ENCODE results near the gene EPB41. TPM values are rescaled to one million over a fixed set of nuclear protein-coding genes. Genes with fewer than 3 reads are reported as not detected.
"Not testable (repeated sequence)": the region's sequence is repeated elsewhere in the genome, so short reads cannot be mapped to it uniquely, and the experiment has no call there.

The EPB41 gene
- total RNA-seq (100 to 1,000 TPM; 300 to 328 TPM), polyA plus RNA-seq (10 to 100 TPM; 84.1 to 99.9 (median 92.9) TPM), total RNA-seq (158 to 654 (median 435) reads per million in 6 experiments)

DNA sequence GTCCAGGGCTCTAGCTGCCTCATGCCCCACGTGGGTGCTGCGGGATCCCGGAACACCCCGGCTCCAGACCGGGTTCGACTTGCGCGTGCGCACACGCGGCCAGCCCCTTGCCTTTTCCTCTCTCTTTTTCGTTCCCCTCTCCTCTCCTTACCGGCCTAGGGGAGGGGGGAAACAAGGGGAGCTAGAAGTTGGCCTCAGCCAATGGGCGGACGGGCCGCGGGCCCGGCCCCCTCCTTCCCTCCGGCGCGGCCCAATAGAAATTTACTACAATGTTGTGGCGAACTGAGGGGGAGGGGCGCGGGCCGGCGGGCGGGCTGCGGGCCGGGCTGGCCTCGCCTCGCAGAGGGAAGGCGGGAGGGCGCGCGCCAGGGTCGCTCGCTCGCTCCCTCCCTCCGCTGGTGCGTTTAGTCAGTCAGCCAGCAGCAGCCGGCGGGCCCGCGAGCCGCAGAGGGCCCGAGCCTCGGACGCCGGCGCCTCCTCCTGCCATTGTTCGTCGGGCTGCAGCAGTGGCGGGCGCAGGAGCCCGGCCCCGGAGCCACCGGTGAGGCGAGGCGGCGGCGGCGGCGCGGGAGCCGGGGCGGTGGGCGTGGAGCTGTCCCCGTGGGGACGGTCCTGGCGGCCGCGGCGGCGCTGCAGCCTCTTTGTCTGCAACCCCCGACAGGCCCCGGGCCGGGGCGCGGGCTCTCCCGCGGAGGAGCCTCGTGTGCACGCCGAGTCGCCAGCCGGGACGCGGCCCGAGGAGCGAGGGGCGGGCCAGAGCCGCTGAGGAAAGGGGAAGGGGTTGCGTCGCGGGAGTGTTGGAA, at the start of gene EPB41:
TSS of gene EPB41 (plus strand) at position 342 of the 803 bp plus-strand sequence. CDS start 72,869 bp downstream, outside the sequence.
- Mint-ChIP-seq H3K36me3 (peaks cover 0 to 5% (median 0%) of the 10 kb centered on the region in 3 donors), H3K27ac (peak within 1 kb of the TSS; percentile 89 to 99 (median 98)), H3K4me1 (peaks cover 27 to 52% (median 46%) of the 10 kb centered on the region in 4 donors), H3K27me3 (no peaks in the 10 kb centered on the region), H3K4me3 (peak within 1 kb of the TSS; percentile 89 to 100 (median 99)), H3K9me3 (no peaks in the 10 kb centered on the region)
- peak; percentile 84 to 94 (median 88) for DNase-seq
- POLR2A ChIA-PET, result interaction anchor here (0.5 to 4.7 kb wide), 25 partner anchors 11 to 545 kb away, joined by 3 to 61 read pairs (median 4); partner anchors contain the start of genes PHACTR4, SRSF4 and TAF12
- ATAC-seq, result peak; percentile 81 to 82

DNA sequence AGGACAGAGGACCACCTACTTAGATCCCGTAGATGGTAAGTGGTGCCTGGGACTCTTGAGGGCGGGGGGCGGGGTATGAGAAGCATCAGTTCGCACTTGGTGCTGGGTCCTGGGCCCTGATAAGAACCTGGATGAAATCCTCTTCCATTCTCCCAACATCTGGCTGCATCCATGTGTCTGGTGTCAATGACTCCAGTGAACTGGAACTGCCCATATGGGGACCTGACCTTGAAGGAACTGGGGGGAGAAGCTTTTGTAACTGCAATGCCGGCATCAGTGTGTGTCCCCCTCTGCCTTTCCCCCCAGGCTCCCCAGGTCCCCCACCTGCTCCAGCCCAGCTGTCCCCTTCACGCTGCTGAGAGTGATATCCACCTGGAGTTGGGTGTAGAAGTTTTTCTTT, 49.7 kb upstream of the EPB41 start:
- Mint-ChIP-seq H3K27me3 (peaks cover 0 to 8% (median 2%) of the 10 kb centered on the region in 5 donors), H3K36me3 (no peaks in the 10 kb centered on the region), H3K4me1 (peaks cover 0 to 1% (median 0%) of the 10 kb centered on the region in 4 donors), H3K27ac (no peak overlapping the region), H3K9me3 (no peaks in the 10 kb centered on the region), H3K4me3 (no peak overlapping the region)
- ATAC-seq (no peak), DNase-seq (no peak)
- POLR2A ChIA-PET, result no interaction called here

DNA sequence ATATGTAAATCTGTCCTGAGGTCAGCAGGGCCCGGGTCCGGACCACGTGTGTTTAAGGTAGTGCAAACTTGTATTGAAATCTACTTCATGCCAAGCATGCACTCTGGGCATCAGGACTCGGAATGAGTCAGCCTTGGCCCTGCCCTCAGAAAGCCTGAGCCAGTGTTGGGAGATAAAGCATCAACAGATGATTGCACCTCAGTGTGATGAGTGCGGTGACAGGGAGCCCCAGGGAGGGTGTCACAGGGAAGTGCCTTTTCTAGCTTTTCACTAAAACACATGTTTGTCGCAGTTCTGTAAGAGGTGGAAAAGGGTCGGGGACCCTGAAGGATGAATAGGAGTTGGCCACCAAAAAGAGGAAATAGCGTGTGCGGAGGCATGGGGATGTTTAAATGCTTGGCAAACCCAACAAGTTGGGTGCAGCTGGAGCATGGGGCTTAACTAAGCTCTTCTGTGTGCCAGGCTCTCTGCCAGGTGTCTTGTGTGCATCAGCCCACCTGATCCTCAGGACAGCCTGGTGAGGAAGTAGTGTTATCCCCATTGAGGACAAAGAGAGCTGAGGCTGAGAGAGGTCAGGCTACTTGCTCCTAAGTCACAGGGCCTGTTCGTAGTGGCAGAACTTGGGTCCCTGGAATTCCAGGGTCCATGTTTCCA, 48.2 kb upstream of the EPB41 start:
- H3K4me3 Mint-ChIP-seq, result no peak overlapping the region
- ATAC-seq (no peak), DNase-seq (no peak)
- H3K4me1 Mint-ChIP-seq, result peaks cover 0 to 1% (median 0%) of the 10 kb centered on the region in 4 donors
- H3K27ac Mint-ChIP-seq, result no peak overlapping the region
- no peaks in the 10 kb centered on the region for H3K9me3 Mint-ChIP-seq
- POLR2A ChIA-PET, result interaction anchor here (0.7 kb wide), 1 partner anchor 51 kb away, joined by 4 read pairs; no protein-coding TSS in a partner anchor
- H3K36me3 Mint-ChIP-seq, result no peaks in the 10 kb centered on the region
- H3K27me3 Mint-ChIP-seq, result peaks cover 0 to 8% (median 3%) of the 10 kb centered on the region in 5 donors

DNA sequence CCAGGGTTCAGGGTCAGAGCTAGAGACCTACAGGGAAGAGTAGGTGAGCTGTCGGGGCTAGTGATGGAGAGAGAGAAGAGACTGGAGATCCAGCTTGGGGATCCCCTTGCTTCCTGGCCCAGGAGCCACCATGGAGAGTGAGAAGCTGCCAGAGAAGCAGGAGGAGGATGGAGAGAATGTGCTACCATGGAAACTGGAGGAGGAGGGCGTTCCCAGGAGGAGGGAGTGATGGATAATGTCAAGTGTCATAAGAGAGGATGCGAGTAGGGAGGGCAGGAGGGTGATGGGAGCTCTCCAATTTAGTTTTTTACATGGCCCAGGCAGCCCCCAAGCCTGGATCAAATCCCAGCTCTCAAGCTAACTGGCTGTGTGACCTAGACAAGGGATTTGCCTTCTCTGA, 46.5 kb upstream of the EPB41 start:
- Mint-ChIP-seq H3K36me3 (no peaks in the 10 kb centered on the region), H3K9me3 (no peaks in the 10 kb centered on the region), H3K4me1 (peaks cover 0 to 1% (median 0%) of the 10 kb centered on the region in 4 donors), H3K27me3 (peaks cover 1 to 15% (median 5%) of the 10 kb centered on the region in 5 donors), H3K4me3 (no peak overlapping the region), H3K27ac (peak overlapping the region in 1 of 10 donors; percentile 67)
- DNase-seq (no peak), ATAC-seq (no peak)
- POLR2A ChIA-PET, result no interaction called here

DNA sequence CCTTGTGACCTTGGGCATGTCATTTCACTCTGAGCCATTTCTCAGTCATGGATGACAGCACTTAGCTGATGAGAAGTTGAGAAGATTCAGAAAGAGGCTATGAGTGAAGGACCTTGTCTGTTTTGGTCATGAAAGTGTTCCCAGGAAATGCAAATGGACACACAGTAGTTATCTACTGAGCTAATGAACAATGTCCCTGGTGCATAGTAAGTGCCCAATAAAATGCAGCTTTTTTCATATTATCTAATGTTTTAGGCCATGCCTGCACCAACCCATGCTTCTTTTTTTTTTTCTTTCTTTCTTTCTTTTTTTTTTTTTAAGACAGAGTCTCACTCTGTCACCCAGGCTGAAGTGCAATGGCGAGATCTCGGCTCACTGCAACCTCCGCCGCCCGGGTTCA, 44.4 kb upstream of the EPB41 start:
- POLR2A ChIA-PET, result no interaction called here
- ATAC-seq, result no peak

DNA sequence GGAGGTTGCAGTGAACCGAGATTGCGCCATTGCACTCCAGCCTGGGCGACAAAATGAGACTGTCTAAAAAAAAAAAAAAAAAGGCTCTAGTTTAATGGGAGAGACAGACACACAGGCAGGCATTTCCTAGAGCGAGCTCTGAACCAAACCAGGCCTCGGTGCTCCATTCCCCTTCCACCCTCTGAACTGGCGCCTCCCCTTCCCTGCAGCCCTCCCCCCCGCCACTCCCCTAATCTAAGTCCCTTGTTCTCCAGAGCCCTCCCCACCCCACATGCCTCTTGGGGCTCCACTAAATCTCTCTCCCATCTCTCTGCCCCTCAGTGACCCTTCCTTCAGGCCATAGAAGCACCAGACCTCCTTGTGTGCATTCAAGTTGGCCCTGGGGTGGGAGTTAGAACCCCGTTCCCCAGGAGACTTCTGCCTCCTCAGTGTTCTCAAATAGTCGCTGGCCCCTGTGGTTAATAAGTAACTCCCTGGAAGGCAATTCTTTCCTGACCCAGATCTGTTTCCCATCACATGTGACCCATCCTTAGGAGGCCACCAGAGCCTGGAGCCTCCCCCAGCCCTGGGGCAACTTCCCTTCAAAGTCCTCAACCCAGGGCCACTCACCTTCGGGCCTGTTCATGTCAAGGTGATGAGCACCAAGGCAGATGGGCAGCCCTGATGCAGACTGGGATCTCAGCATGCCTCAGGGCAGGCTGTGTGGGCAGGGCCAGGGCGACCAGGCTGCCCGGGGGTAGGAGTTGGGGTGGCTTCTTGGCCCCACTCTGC, 42.6 kb upstream of the EPB41 start:
- Mint-ChIP-seq H3K27me3 (peaks cover 3 to 17% (median 7%) of the 10 kb centered on the region in 5 donors), H3K27ac (no peak overlapping the region), H3K4me3 (no peak overlapping the region), H3K36me3 (no peaks in the 10 kb centered on the region), H3K9me3 (no peaks in the 10 kb centered on the region), H3K4me1 (peaks cover 0 to 1% (median 0%) of the 10 kb centered on the region in 4 donors)
- DNase-seq (no peak), ATAC-seq (no peak)
- POLR2A ChIA-PET, result interaction anchor here (0.7 kb wide), 2 partner anchors 198 to 504 kb away, joined by 3 to 4 read pairs; no protein-coding TSS in a partner anchor

More for the DNA sequence above, 44.4 kb upstream of the EPB41 start:
- H3K27ac Mint-ChIP-seq, result peak overlapping the region in 1 of 10 donors; percentile 69
- no peak for DNase-seq
- H3K27me3 Mint-ChIP-seq, result peaks cover 3 to 18% (median 7%) of the 10 kb centered on the region in 5 donors
- H3K4me3 Mint-ChIP-seq, result no peak overlapping the region
- peaks cover 0 to 1% (median 0%) of the 10 kb centered on the region in 4 donors for H3K4me1 Mint-ChIP-seq
- H3K9me3 Mint-ChIP-seq, result no peaks in the 10 kb centered on the region
- H3K36me3 Mint-ChIP-seq, result no peaks in the 10 kb centered on the region

DNA sequence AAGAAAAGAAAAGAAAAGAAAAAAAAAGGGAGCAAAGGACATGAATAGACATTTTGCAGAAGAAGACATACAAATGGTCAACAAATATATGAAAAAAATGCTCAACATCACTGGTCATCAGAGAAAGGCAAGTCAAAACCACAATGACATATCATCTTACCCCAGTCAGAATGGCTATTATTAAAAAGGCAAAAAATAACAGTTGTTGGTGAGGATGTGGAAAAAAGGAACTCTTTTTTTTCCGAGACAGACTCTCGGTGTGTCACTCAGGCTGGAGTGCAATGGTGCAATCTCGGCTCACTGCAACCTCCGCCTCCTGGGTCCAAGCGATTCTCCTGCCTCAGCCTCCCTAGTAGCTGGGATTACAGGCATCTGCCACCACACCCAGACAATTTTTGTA, 39.2 kb upstream of the EPB41 start:
- H3K4me3 Mint-ChIP-seq, DNase-seq, H3K36me3 Mint-ChIP-seq, H3K9me3 Mint-ChIP-seq, POLR2A ChIA-PET, ATAC-seq, H3K4me1 Mint-ChIP-seq: not testable (repeated sequence)
- Mint-ChIP-seq H3K27ac (peak overlapping the region in 1 of 10 donors; percentile 13), H3K27me3 (peaks cover 2 to 17% (median 9%) of the 10 kb centered on the region in 5 donors)

DNA sequence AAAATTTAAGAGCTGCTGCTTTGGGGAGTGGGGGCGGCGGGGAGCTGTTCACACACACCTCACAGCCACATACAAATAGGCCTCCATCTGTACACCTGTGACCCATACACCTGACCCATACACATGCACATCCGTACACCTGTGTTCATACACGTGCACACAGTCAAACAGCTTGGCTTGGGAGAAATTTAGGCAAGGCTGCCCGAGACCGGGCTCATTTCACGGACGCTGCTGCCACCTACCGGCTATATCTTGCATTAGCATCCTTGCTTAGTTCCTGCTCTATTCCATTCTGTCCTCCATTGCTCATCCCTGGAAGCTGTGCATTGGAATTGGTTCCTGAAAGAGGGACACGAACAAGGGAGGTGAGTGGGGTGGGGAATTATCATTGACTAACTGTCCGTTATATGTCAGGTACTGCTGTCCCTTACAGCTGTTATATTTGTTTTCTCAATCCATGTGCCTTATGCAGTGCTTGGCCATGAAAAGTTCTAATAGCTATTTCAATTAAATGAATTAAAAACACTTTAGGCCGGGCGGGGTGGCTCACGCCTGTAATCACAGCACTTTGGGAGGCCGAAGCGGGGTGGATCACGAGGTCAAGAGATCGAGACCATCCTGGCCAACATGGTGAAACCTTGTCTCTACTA, 37.1 kb upstream of the EPB41 start:
- Mint-ChIP-seq H3K27me3 (peaks cover 2 to 12% (median 6%) of the 10 kb centered on the region in 5 donors), H3K9me3 (no peaks in the 10 kb centered on the region), H3K36me3 (no peaks in the 10 kb centered on the region), H3K27ac (no peak overlapping the region), H3K4me3 (no peak overlapping the region), H3K4me1 (peaks cover 5 to 9% (median 6%) of the 10 kb centered on the region in 4 donors)
- ATAC-seq (peak; percentile 80 to 88), DNase-seq (peak; percentile 59 to 86 (median 73))
- POLR2A ChIA-PET, result interaction anchor here (0.5 to 1.8 kb wide), 6 partner anchors 92 to 371 kb away, joined by 3 to 7 read pairs (median 4); partner anchors contain the start of genes RCC1, RNU11 and TAF12

DNA sequence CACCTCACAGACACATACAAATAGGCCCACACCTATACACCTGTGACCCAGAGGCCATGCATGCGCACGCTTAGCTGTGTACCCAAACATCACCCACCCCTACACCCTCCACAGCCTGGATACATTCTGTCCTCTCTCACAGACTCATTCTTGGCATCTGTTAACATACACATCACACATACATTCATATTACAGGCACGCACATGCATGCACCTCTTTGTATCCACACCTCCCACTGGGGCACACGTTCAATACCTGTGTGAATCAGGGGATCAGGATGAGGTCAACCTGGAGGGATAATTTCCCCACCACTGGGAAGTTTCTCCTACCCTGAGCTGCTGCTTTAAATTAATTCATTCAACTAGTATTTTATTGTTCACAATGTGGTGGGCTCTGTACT, 35.6 kb upstream of the EPB41 start:
- ATAC-seq, result no peak
- POLR2A ChIA-PET, result interaction anchor here (0.7 kb wide), 1 partner anchor 62 kb away, joined by 7 read pairs; no protein-coding TSS in a partner anchor

DNA sequence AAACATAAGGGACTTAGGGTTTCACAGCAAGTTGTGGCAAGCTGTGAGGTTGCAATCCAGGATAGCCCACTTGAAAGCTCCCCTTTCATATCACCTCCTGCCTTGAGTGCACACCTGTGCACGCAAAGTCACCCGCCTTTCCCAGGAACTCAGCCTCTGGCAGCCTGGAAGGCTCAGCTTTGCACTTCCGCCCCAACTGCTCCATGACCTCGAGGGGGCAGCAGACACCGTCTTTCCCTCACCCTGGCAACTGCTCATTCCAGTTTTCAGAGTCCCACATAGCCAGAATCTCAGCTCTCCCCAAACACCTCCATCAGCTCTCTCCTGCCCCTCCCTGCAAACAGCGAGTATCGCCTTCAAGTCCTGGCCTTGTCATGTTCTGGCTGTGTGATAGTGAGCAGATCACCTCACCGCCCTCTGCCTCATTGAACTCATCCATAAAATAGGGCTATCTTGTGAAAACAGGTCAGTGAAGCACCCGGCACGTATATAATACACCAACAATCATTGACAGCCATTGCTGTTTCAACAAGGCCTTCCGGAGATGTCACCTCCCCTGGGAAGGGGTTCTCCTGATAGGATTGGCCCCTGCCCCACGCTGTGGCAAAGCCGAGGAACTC, 32.2 kb upstream of the EPB41 start:
- no peaks in the 10 kb centered on the region for H3K9me3 Mint-ChIP-seq
- peak overlapping the region in 6 of 10 donors; percentile 4 to 74 (median 36) for H3K27ac Mint-ChIP-seq
- POLR2A ChIA-PET, result interaction anchor here (1.0 to 1.5 kb wide), 5 partner anchors 99 to 320 kb away, joined by 3 to 7 read pairs (median 5); partner anchors contain the start of gene SRSF4
- no peaks in the 10 kb centered on the region for H3K36me3 Mint-ChIP-seq
- H3K27me3 Mint-ChIP-seq, result peaks cover 0 to under 1% (median 0%) of the 10 kb centered on the region in 5 donors
- DNase-seq (peak; percentile 65 to 88 (median 74)), ATAC-seq (peak; percentile 9 to 11)
- peaks cover 22 to 45% (median 44%) of the 10 kb centered on the region in 4 donors for H3K4me1 Mint-ChIP-seq
- peak overlapping the region in 1 of 10 donors; percentile 3 for H3K4me3 Mint-ChIP-seq

More for the DNA sequence above, 35.6 kb upstream of the EPB41 start:
- Mint-ChIP-seq H3K27ac (no peak overlapping the region), H3K4me1 (peaks cover 7 to 19% (median 14%) of the 10 kb centered on the region in 4 donors), H3K27me3 (peaks cover under 1 to 7% (median 3%) of the 10 kb centered on the region in 5 donors), H3K36me3 (no peaks in the 10 kb centered on the region), H3K4me3 (no peak overlapping the region), H3K9me3 (no peaks in the 10 kb centered on the region)
- DNase-seq, result no peak

DNA sequence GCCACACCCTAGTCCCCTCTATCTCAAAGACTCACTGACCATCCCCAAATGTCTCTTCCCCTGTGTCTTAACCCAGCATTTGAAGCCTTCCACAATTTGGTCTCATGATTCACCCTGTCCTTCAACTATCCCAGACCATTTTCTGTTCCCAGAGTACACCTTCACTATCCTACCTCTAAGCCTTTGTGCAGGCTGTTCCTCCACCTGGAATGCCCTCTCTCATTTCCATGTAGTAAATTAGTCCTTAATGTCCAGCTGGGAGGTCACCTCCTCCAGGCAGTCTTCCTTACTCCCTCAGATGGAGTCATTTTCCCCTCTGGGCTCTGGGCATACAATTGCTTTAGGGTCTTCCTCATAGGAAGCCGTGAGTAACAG, 31.1 kb upstream of the EPB41 start:
- Mint-ChIP-seq H3K4me1 (peaks cover 25 to 52% (median 49%) of the 10 kb centered on the region in 4 donors), H3K27me3 (no peaks in the 10 kb centered on the region), H3K27ac (peak overlapping the region in 2 of 10 donors; percentile 68 to 85), H3K9me3 (no peaks in the 10 kb centered on the region), H3K4me3 (no peak overlapping the region), H3K36me3 (no peaks in the 10 kb centered on the region)
- POLR2A ChIA-PET, result interaction anchor here (1.1 to 1.2 kb wide), 2 partner anchors 98 to 147 kb away, joined by 6 to 7 read pairs; no protein-coding TSS in a partner anchor
- ATAC-seq (no peak), DNase-seq (no peak)

All from naive thymus-derived CD8-positive, alpha-beta T cell (primary cell).